Measurements from ENCODE around the gene GALNT8. TPM values are rescaled to one million over a fixed set of nuclear protein-coding genes. Genes with fewer than 3 reads are reported as not detected.

The GALNT8 gene
- total and polyA plus RNA-seq, 2 experiments from 2014 or later: 3.8 to 7.7 TPM

DNA sequence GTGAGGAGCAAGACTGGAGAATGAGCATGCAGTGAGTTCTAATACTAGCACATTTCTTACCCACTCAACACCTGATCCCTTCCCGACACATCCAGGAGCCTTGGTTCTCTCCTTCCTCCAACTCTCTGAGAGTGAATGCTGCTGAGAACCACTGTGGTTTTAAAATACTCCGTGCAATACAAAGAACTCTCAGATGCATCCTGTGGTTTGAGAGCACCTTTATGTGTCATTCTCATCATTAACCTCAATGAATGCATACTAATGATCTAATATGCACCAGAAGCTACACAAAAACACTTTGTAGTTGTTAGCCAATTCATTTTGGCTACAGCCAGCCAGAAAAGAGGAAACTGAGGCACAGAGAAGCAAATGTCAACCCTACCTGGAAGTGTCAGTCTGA lies 87.6 kb downstream of the GALNT8 start:
- Mint-ChIP-seq H3K4me3 (no peak overlapping the region), H3K36me3 (ENCODE audit: low read depth) (peaks cover 13% of the 10 kb centered on the region), H3K9me3 (peaks cover 7% of the 10 kb centered on the region; the same call in 2 of the 3 replicates), H3K27me3 (ENCODE audit: insufficient read depth, low read depth, poor library complexity) (peaks cover 45% of the 10 kb centered on the region), H3K27ac (no peak overlapping the region), H3K4me1 (peaks cover 2% of the 10 kb centered on the region; the same call in 2 of the 3 replicates)
- Histone ChIP-seq H3K36me3 (ENCODE audit: insufficient read depth) (no peaks in the 10 kb centered on the region), H3F3A (replicated peaks; ENCODE audit: low read depth) (no peaks in the 10 kb centered on the region), H3K4me2 (no peak overlapping the region), H3K4me1 (ENCODE audit: insufficient read depth) (no peaks in the 10 kb centered on the region; the same call in 1 of the 2 replicates), H2AFZ (no peak overlapping the region), H3K4me3 (no peak overlapping the region), H4K20me1 (replicated peaks; ENCODE audit: insufficient read depth) (no peaks in the 10 kb centered on the region; the same call in 1 of the 2 replicates), H3K79me2 (replicated peaks; ENCODE audit: insufficient read depth) (no peaks in the 10 kb centered on the region), H3K27ac (ENCODE audit: low read depth) (no peak overlapping the region), H3K9me2 (ENCODE audit: insufficient read depth) (peaks cover 3% of the 10 kb centered on the region; the same call in 1 of the 2 replicates), H3K27me3 (ENCODE audit: insufficient read depth) (peaks cover 59% of the 10 kb centered on the region)
- ATAC-seq (no peak), DNase-seq (ENCODE audit: low spot score) (no peak)
- TF ChIP-seq STAT1 (IDR thresholded peaks at IDR 0.05; ENCODE audit: unreplicated experiment): no peak

DNA sequence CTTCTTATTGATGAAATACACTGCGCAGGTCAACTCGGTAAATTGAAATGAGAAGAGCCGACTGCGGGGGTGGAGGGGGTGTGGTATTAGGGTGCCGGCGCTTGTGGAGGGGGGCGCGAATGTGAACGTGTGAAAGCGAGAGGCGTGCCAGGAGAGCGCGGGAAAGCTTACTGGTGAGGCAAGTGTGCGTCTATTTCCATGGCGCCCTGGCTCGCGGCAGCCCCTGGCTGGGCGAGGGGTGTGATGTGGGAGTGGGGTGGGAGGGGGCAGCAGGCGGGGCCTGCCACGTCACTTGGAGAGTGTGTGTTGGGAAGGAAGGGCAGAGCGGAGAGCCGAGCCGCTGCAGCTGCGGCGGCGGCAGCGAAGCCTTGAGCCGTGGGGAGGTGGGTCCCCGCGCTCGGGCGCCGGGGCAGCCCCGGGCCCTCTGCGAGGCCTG lies 88.8 kb downstream of the GALNT8 start:
- H3K27ac Mint-ChIP-seq: no peak overlapping the region
- no peaks in the 10 kb centered on the region for H3F3A ChIP-seq (replicated peaks; ENCODE audit: low read depth)

DNA sequence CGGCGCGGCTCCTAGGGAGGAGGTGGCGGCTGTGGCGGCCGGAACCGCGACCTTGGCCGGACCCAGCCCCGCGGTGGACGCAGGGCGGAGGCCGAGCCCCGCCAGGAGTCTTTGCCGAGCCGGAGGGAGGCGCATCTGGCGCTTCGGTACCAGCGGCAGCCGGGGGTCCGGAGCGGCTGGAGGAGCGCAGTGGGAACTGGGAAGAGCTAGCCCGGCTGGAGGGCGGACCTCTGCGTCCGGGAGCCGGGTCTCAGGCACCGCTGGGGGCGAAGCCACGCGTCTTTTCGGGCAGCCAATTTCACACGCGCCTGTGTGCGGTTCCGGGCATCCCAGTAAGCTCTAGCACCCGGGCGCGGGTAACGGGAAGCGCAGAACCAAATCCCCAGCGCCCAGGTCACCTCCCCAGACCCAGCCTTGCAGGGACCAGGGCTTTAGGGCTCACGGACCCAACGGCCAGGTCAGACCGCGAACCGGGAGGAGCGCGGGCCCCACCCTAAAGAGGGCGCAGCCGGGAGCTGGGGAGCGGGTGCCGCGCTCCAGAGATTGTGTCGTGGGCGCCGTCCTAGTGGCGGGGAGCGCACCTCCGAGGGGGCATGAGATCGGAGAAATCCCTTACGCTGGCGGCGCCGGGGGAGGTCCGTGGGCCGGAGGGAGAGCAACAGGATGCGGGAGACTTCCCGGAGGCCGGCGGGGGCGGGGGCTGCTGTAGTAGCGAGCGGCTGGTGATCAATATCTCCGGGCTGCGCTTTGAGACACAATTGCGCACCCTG lies 89.4 kb downstream of the GALNT8 start:
- ATAC-seq: peak; percentile 70
- Histone ChIP-seq H3K79me2 (replicated peaks; ENCODE audit: insufficient read depth) (no peaks in the 10 kb centered on the region), H3K4me2 (peak overlapping the region; percentile 79), H3K4me3 (peak overlapping the region; percentile 78), H4K20me1 (replicated peaks; ENCODE audit: insufficient read depth) (peaks cover 10% of the 10 kb centered on the region), H3K4me1 (ENCODE audit: insufficient read depth) (no peaks in the 10 kb centered on the region; the same call in 1 of the 2 replicates), H3K27me3 (ENCODE audit: insufficient read depth) (peaks cover 59% of the 10 kb centered on the region), H3F3A (replicated peaks; ENCODE audit: low read depth) (no peaks in the 10 kb centered on the region), H2AFZ (peak overlapping the region; percentile 89), H3K27ac (ENCODE audit: low read depth) (no peak overlapping the region), H3K9me2 (ENCODE audit: insufficient read depth) (peaks cover 3% of the 10 kb centered on the region; the same call in 1 of the 2 replicates), H3K36me3 (ENCODE audit: insufficient read depth) (no peaks in the 10 kb centered on the region)
- Mint-ChIP-seq H3K27me3 (ENCODE audit: insufficient read depth, low read depth, poor library complexity) (peaks cover 46% of the 10 kb centered on the region), H3K36me3 (ENCODE audit: low read depth) (peaks cover 13% of the 10 kb centered on the region), H3K4me1 (peaks cover 2% of the 10 kb centered on the region; the same call in 2 of the 3 replicates), H3K4me3 (peak overlapping the region; percentile 75), H3K9me3 (peaks cover 7% of the 10 kb centered on the region; the same call in 2 of the 3 replicates), H3K27ac (no peak overlapping the region)
- DNase-seq (ENCODE audit: low spot score): peak; percentile 67
- TF ChIP-seq CTCF (conservative IDR thresholded peaks at IDR 0.05; ENCODE audit: low read depth in 2 of 2) (no peak; a peak in 1 of 4 replicates), REST (IDR thresholded peaks at IDR 0.05; ENCODE audit: unreplicated experiment) (no peak)
- TF ChIP-seq, protein P1, sequence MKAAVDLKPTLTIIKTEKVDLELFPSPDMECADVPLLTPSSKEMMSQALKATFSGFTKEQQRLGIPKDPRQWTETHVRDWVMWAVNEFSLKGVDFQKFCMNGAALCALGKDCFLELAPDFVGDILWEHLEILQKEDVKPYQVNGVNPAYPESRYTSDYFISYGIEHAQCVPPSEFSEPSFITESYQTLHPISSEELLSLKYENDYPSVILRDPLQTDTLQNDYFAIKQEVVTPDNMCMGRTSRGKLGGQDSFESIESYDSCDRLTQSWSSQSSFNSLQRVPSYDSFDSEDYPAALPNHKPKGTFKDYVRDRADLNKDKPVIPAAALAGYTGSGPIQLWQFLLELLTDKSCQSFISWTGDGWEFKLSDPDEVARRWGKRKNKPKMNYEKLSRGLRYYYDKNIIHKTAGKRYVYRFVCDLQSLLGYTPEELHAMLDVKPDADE (IDR thresholded peaks at IDR 0.05): no peak

More for the DNA sequence above, 88.8 kb downstream of the GALNT8 start:
- Histone ChIP-seq H3K4me1 (ENCODE audit: insufficient read depth) (no peaks in the 10 kb centered on the region; the same call in 1 of the 2 replicates), H2AFZ (peak overlapping the region; percentile 89), H3K9me2 (ENCODE audit: insufficient read depth) (peaks cover 3% of the 10 kb centered on the region; the same call in 1 of the 2 replicates), H4K20me1 (replicated peaks; ENCODE audit: insufficient read depth) (peaks cover 6% of the 10 kb centered on the region), H3K4me3 (peak overlapping the region; percentile 78), H3K27me3 (ENCODE audit: insufficient read depth) (peaks cover 59% of the 10 kb centered on the region), H3K36me3 (ENCODE audit: insufficient read depth) (no peaks in the 10 kb centered on the region), H3K4me2 (peak overlapping the region; percentile 79), H3K27ac (ENCODE audit: low read depth) (no peak overlapping the region), H3K79me2 (replicated peaks; ENCODE audit: insufficient read depth) (no peaks in the 10 kb centered on the region)
- peaks cover 45% of the 10 kb centered on the region for H3K27me3 Mint-ChIP-seq (ENCODE audit: insufficient read depth, low read depth, poor library complexity)
- H3K4me3 Mint-ChIP-seq: peak overlapping the region; percentile 75
- peak; percentile 80 for ATAC-seq
- H3K9me3 Mint-ChIP-seq: peaks cover 7% of the 10 kb centered on the region; the same call in 2 of the 3 replicates
- H3K4me1 Mint-ChIP-seq: peaks cover 2% of the 10 kb centered on the region; the same call in 2 of the 3 replicates
- peak; percentile 78 for DNase-seq (ENCODE audit: low spot score)
- TF ChIP-seq POLR2AphosphoS5 (IDR thresholded peaks at IDR 0.05; ENCODE audit: low read depth) (peak; percentile 66), CREB1 (CRISPR knock-in tag; IDR thresholded peaks at IDR 0.05; ENCODE audit: low read depth) (peak; percentile 78), JUNB (IDR thresholded peaks at IDR 0.05; ENCODE audit: unreplicated experiment) (no peak)
- H3K36me3 Mint-ChIP-seq (ENCODE audit: low read depth): peaks cover 13% of the 10 kb centered on the region
